Ovary (tissue), 9 donors: Measurements from ENCODE around the gene KCTD13. TPM values are rescaled to one million over a fixed set of nuclear protein-coding genes. Genes with fewer than 3 reads are reported as not detected.

ENCODE experiments used
- DNase-seq, 5 donors: peaks; one replicate each; pipeline ENCODE4 v3.0.0-alpha.2; 2019 to 2020
- H3K27ac ChIP-seq, 2 donors: fragments of 200-600 bp; one replicate each; pipeline versions ENCODE4 v1.5.1 to v1.8.0; 2019 to 2022
- H3K27me3 ChIP-seq: fragments of 200-600 bp; one replicate; pipeline ENCODE4 v1.8.0; 2022
- H3K36me3 ChIP-seq: fragments of 200-600 bp; sonication (generic); one replicate; pipeline ENCODE4 v1.5.1; 2019
- H3K4me1 ChIP-seq: one replicate; pipeline ENCODE4 v1.8.1; 2013; ENCODE audit warnings: mild to moderate bottlenecking, moderate library complexity; ENCODE audit not compliant: insufficient read depth
- H3K4me3 ChIP-seq: fragments of 200-600 bp; sonication (generic); one replicate; pipeline ENCODE4 v1.5.1; 2017
- H3K9me3 ChIP-seq, 2 donors: fragments of 200-600 bp in 1 of 2; sonication (generic) in 1 of 2; one replicate each; pipeline versions ENCODE4 v1.5.1 to v1.8.1; 2013 to 2019; ENCODE audit warnings: mild to moderate bottlenecking in 1 of 2, moderate library complexity in 1 of 2
- EP300 ChIP-seq: sonication (generic); formaldehyde crosslinking; IDR thresholded peaks from one replicate; pipeline ENCODE4 v1.6.1; 2017; ENCODE audit warnings: antibody characterized with exemption
- POLR2A ChIP-seq: fragments of 450-650 bp; IDR thresholded peaks from one replicate; pipeline ENCODE4 v1.6.1; 2017; ENCODE audit warnings: antibody characterized with exemption, mild to moderate bottlenecking, moderate library complexity
- WGBS, 3 donors: extraction: QIAGEN DNeasy Blood & Tissue Kit in 1 of 3; methylation state at CpG; one replicate each; pipeline versions ENCODE4 v1.1.5 to v1.1.7; 2013 to 2017; 5-methylcytosine and 5-hydroxymethylcytosine counted together
- intact Hi-C, 4 donors: fragments of 100-400 bp; cut with DNase I; formaldehyde crosslinking; loops; one replicate each; pipeline versions ENCODE4 v1.11.0 to v1.15.1; 2022 to 2023
- polyA plus RNA-seq, 2 donors: library from polyadenylated mRNA; stranded (reverse); fragments of 200-250 nt in 1 of 2; fragments of 350-450 nt in 1 of 2; fragmentation: Illumina TruSeq in 1 of 2; extraction: RNeasy Lipid Tissue Mini Kit (QIAGEN cat#74804) in 1 of 2; gene quantifications; one replicate each; pipeline ENCODE4 v1.2.3, GENCODE V29; 2013 to 2014
- total RNA-seq, 7 donors: library from RNA; depleted of rRNA in 2 of 7; stranded (reverse); fragments of >200 nt in 2 of 7; fragmentation: NEBNext Ultra II Directional in 3 of 7; extraction: Animal tissue kit (Norgen Biotek cat#: 25700) in 3 of 7; gene quantifications; one replicate each; pipeline versions ENCODE4 v1.1.0 to v1.2.4, GENCODE V29; 2016 to 2023
- TF ChIP-seq, protein P1 (sequence below), 3 donors: fragments of 450-650 bp in 2 of 3; fragments of 200-600 bp in 1 of 3; IDR thresholded peaks; one replicate each; pipeline versions ENCODE4 v1.5.1 to v1.8.0; 2016 to 2022; ENCODE audit warnings: antibody characterized with exemption in 3 of 3, mild to moderate bottlenecking in 1 of 3
- donor health status: DM: no; HTN: no; CAD: no; lungs with moderate emphysema.
- donor health status: DM: no; HTN: no; CAD: no.
- donor health status: Bipolar disorder and iron deficiency.
- donor health status: DM: yes; HTN: yes; CAD: no.
- donor health status: DM: no; HTN: no; CAD: no.
- donor health status: DM: yes; HTN: yes; CAD: no.

Gene KCTD13
- total and polyA plus RNA-seq, 9 donors, result 7.0 to 36.8 (median 23.3) TPM

DNA sequence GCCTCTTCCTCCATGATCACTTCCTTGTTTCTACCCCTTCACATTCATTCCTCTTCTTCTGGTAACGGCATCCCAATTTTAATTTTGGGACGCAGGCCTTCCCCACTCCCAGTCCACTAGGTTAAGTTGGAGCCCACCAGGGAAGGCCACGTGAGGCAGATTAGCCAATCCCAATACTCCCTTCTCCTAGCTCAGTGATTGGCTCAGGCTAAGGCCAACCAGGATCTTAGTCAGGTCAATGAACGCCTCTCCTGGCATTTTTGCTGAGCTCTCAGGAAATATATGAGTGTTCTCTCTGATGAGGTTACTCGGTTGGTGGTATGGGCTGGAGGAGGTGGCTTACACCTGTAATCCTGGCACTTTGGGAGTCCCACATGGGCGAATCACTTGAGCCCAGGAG, 42.0 kb downstream of the KCTD13 start:
- Histone ChIP-seq H3K27ac (no peak overlapping the region), H3K4me3 (no peak overlapping the region), H3K36me3 (no peaks in the 10 kb centered on the region), H3K4me1 (no peaks in the 10 kb centered on the region), H3K27me3 (no peaks in the 10 kb centered on the region), H3K9me3 (no peaks in the 10 kb centered on the region)
- DNase-seq, result no peak
- intact Hi-C loops, result loop anchor here in 1 of 4 donors (10.0 kb wide), 1 partner anchor 131 kb away; the partner anchor contains the start of gene DOC2A
- TF ChIP-seq EP300 (no peak), POLR2A (no peak)
- TF ChIP-seq, protein P1, sequence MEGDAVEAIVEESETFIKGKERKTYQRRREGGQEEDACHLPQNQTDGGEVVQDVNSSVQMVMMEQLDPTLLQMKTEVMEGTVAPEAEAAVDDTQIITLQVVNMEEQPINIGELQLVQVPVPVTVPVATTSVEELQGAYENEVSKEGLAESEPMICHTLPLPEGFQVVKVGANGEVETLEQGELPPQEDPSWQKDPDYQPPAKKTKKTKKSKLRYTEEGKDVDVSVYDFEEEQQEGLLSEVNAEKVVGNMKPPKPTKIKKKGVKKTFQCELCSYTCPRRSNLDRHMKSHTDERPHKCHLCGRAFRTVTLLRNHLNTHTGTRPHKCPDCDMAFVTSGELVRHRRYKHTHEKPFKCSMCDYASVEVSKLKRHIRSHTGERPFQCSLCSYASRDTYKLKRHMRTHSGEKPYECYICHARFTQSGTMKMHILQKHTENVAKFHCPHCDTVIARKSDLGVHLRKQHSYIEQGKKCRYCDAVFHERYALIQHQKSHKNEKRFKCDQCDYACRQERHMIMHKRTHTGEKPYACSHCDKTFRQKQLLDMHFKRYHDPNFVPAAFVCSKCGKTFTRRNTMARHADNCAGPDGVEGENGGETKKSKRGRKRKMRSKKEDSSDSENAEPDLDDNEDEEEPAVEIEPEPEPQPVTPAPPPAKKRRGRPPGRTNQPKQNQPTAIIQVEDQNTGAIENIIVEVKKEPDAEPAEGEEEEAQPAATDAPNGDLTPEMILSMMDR (IDR thresholded peaks at IDR 0.05), result no peak
- WGBS, 3 donors, result 58 to 88% (median 82%) methylated on average over 6 of the region's 6 CpGs

- no peaks in the 10 kb centered on the region for H3K27me3 ChIP-seq
- WGBS, 3 donors, result 85 to 92% (median 91%) methylated on average over 3 of the region's 3 CpGs
- no peak overlapping the region for H3K27ac ChIP-seq
- H3K36me3 ChIP-seq, result no peaks in the 10 kb centered on the region
- TF ChIP-seq EP300 (no peak), POLR2A (no peak)
- TF ChIP-seq, protein P1 (IDR thresholded peaks at IDR 0.05), result no peak
- H3K4me3 ChIP-seq, result no peak overlapping the region
- H3K4me1 ChIP-seq, result no peaks in the 10 kb centered on the region
- DNase-seq, result no peak
- intact Hi-C loops, result loop anchor here in 1 of 4 donors (10.0 kb wide), 1 partner anchor 134 kb away; the partner anchor contains the start of gene DOC2A
- no peaks in the 10 kb centered on the region for H3K9me3 ChIP-seq
Measured at GRCh38 chr16:29881050-29881449, 45.0 kb downstream of the KCTD13 start.

DNA sequence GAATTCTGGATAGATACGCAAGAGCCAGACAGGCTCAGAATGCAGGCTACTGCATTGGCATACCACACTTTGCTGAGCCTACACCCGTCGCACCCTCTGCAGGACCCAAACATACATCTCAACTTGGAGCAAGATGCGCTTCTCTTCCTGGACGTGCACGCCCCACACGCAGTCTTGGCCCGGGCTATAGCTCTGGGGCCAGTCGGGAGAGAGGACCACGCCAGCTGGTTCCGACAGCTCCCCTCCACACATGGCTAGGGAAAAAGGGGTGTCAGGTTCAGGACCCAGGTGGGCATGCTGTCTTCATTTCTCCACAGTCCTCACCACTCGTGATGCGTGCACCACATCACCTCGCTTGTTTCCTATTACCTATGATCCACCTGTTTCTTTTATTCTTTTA, 47.9 kb downstream of the KCTD13 start:
- H3K36me3 ChIP-seq, result no peaks in the 10 kb centered on the region
- H3K27me3 ChIP-seq, result no peaks in the 10 kb centered on the region
- WGBS, 3 donors, result 93 to 94% (median 93%) methylated on average over 14 of the region's 14 CpGs
- H3K4me1 ChIP-seq, result no peaks in the 10 kb centered on the region
- TF ChIP-seq POLR2A, result no peak
- TF ChIP-seq, protein P1 (IDR thresholded peaks at IDR 0.05), result no peak
- no peak for TF ChIP-seq EP300
- no peak for DNase-seq
- intact Hi-C loops, result no loop called here
- no peak overlapping the region for H3K4me3 ChIP-seq
- no peak overlapping the region for H3K27ac ChIP-seq
- H3K9me3 ChIP-seq, result no peaks in the 10 kb centered on the region

DNA sequence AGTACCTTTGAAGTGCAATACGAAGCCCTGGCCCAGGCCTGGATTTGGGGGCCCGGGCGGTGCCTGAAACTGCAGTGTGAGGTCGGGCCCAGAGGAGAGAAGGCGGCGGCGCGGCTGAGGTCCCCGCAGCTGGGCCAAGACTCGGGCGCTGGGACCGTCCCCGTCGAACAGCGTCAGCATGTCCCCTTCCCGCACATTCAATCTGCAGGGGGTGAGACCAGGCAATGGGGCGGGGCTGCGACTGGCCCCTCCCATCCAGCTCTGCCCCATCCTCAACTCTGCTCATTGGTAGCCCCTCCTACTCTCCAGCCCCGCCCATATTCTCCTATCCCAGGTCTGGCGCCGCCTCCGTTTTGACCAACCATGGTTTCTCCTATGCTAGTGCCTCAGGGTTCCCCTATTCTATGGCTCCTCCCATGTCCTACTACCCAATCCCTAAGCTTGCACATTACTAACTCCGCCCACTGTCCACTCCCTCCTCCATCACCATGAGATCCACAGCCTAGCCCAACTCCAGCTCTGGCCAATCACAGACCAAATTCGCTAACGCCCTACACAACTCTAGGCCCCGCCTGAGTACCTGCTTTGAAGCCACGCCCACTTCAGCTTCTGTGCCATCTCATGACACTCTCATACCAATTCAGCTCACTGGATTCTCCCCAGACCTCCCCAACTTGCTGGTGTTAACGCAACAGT, 48.6 kb downstream of the KCTD13 start:
- WGBS, 3 donors, result 41 to 50% (median 43%) methylated on average over 28 of the region's 28 CpGs
- Histone ChIP-seq H3K4me1 (no peaks in the 10 kb centered on the region), H3K36me3 (no peaks in the 10 kb centered on the region), H3K27ac (no peak overlapping the region), H3K9me3 (no peaks in the 10 kb centered on the region), H3K4me3 (no peak overlapping the region), H3K27me3 (no peaks in the 10 kb centered on the region)
- TF ChIP-seq, protein P1 (IDR thresholded peaks at IDR 0.05), result no peak
- TF ChIP-seq EP300 (no peak), POLR2A (no peak)
- intact Hi-C loops, result no loop called here
- DNase-seq, result no peak
